Mesenchymal stem cell (in vitro differentiated cells and primary cell): ENCODE measurements around the gene MINDY1.

ENCODE experiments used
- DNase-seq: peaks from one replicate; pipeline ENCODE4 v3.0.0-alpha.2; 2013
- H2AFZ ChIP-seq: one replicate; pipeline ENCODE4 v1.6.1; 2013; ENCODE audit warnings: low read depth, mild to moderate bottlenecking, control low read depth, inconsistent platforms, low read length, moderate library complexity
- H2AK5ac ChIP-seq: 2 replicates; pipeline ENCODE4 v1.6.1; 2013; ENCODE audit warnings: low read length, moderate library complexity, mild to moderate bottlenecking, inconsistent platforms; ENCODE audit not compliant: severe bottlenecking
- H2BK120ac ChIP-seq: one replicate; pipeline ENCODE4 v1.6.1; 2013; ENCODE audit warnings: low read depth, mild to moderate bottlenecking, inconsistent platforms, low read length, moderate library complexity
- H2BK12ac ChIP-seq, 2 experiments: one replicate each; pipeline ENCODE4 v1.6.1; 2013; ENCODE audit warnings: inconsistent platforms in 2 of 2, low read length in 2 of 2, mild to moderate bottlenecking in 2 of 2, moderate library complexity in 2 of 2, control low read depth in 1 of 2
- H2BK15ac ChIP-seq: one replicate; pipeline ENCODE4 v1.6.1; 2013; ENCODE audit warnings: mild to moderate bottlenecking, low read depth, inconsistent platforms; ENCODE audit not compliant: poor library complexity, severe bottlenecking
- H2BK5ac ChIP-seq: 2 replicates; pipeline ENCODE4 v1.6.1; 2013; ENCODE audit warnings: low read depth, mild to moderate bottlenecking, low read length, control low read depth, inconsistent platforms; ENCODE audit not compliant: poor library complexity, severe bottlenecking
- H3K14ac ChIP-seq, 2 experiments: one replicate each; pipeline ENCODE4 v1.6.1; 2013; ENCODE audit warnings: inconsistent platforms in 2 of 2, low read length in 2 of 2, control low read depth in 1 of 2, mild to moderate bottlenecking in 1 of 2, moderate library complexity in 1 of 2
- H3K18ac ChIP-seq, 2 experiments: one replicate each; pipeline ENCODE4 v1.6.1; 2013; ENCODE audit warnings: inconsistent platforms in 2 of 2, low read length in 2 of 2, control low read depth in 1 of 2, low read depth in 1 of 2, mild to moderate bottlenecking in 1 of 2
- H3K23ac ChIP-seq, 2 experiments: one replicate each; pipeline ENCODE4 v1.6.1; 2013; ENCODE audit warnings: inconsistent platforms in 2 of 2, low read length in 2 of 2, mild to moderate bottlenecking in 2 of 2, moderate library complexity in 2 of 2, control low read depth in 1 of 2
- H3K27ac ChIP-seq: 2 replicates; pipeline ENCODE4 v1.5.1; 2013; ENCODE audit warnings: mild to moderate bottlenecking, moderate library complexity, low read length, control low read depth, inconsistent platforms; ENCODE audit not compliant: poor library complexity, severe bottlenecking
- H3K27me3 ChIP-seq, 2 experiments: 2 replicates each; pipeline versions ENCODE4 v1.6.1 to v1.7.0; 2013; ENCODE audit warnings: low read length in 2 of 2, mild to moderate bottlenecking in 2 of 2, moderate library complexity in 2 of 2, control low read depth in 1 of 2, inconsistent platforms in 1 of 2; ENCODE audit not compliant: control insufficient read depth in 1 of 2, insufficient read depth in 1 of 2
- H3K36me3 ChIP-seq, 2 experiments: 2 replicates each; pipeline versions ENCODE4 v1.6.1 to v1.7.0; 2013; ENCODE audit warnings: low read length in 2 of 2, control low read depth in 1 of 2, inconsistent platforms in 1 of 2, low read depth in 1 of 2, mild to moderate bottlenecking in 1 of 2; ENCODE audit not compliant: insufficient read depth in 2 of 2, control insufficient read depth in 1 of 2
- H3K4ac ChIP-seq, 2 experiments: one replicate each; pipeline ENCODE4 v1.6.1; 2013; ENCODE audit warnings: inconsistent platforms in 2 of 2, low read length in 2 of 2, mild to moderate bottlenecking in 2 of 2, moderate library complexity in 2 of 2, control low read depth in 1 of 2, low read depth in 1 of 2
- H3K4me1 ChIP-seq: 2 replicates; pipeline ENCODE4 v1.6.1; 2013; ENCODE audit warnings: low read depth, low read length, control low read depth; ENCODE audit not compliant: control insufficient read depth, insufficient read depth
- H3K4me2 ChIP-seq: 2 replicates; pipeline ENCODE4 v1.6.1; 2013; ENCODE audit warnings: low read length, mild to moderate bottlenecking, inconsistent platforms; ENCODE audit not compliant: poor library complexity, severe bottlenecking
- H3K4me3 ChIP-seq, 2 experiments: 2 replicates each; pipeline versions ENCODE4 v1.5.1 to v1.7.0; 2013; ENCODE audit warnings: low read length in 2 of 2, mild to moderate bottlenecking in 2 of 2, control low read depth in 1 of 2, low read depth in 1 of 2; ENCODE audit not compliant: insufficient read depth in 1 of 2
- H3K79me1 ChIP-seq: replicated peaks from 2 replicates; pipeline ENCODE4 v1.6.1; 2013; ENCODE audit warnings: mild to moderate bottlenecking, control low read depth, low read length, inconsistent platforms; ENCODE audit not compliant: poor library complexity, severe bottlenecking
- H3K9ac ChIP-seq: 2 replicates; pipeline ENCODE4 v1.7.0; 2013; ENCODE audit warnings: mild to moderate bottlenecking, low read length, moderate library complexity
- H3K9me3 ChIP-seq: 2 replicates; pipeline ENCODE4 v1.7.0; 2013; ENCODE audit warnings: mild to moderate bottlenecking, low read length; ENCODE audit not compliant: control insufficient read depth
- H4K8ac ChIP-seq: one replicate; pipeline ENCODE4 v1.6.1; 2013; ENCODE audit warnings: inconsistent platforms, mild to moderate bottlenecking, low read length, moderate library complexity
- H4K91ac ChIP-seq: one replicate; pipeline ENCODE4 v1.6.1; 2013; ENCODE audit warnings: mild to moderate bottlenecking, low read length, inconsistent platforms
- WGBS: methylation state at CpG from one replicate; pipeline ENCODE4 v1.1.7; 2013; ENCODE audit warnings: mixed read lengths; 5-methylcytosine and 5-hydroxymethylcytosine counted together

Gene MINDY1

GRCh38 chr1:150973258-150973835 lies 33.4 kb downstream of the MINDY1 start:
- DNase-seq = peak; percentile 28
- H2BK12ac ChIP-seq = peak overlapping the region; percentile 50 to 92
- H3K4ac ChIP-seq = peak overlapping the region; percentile 96 to 99
- H3K27ac ChIP-seq = peak overlapping the region; percentile 88
- H3K18ac ChIP-seq = peak overlapping the region; percentile 93 to 94
- WGBS = 45% methylated on average over 15 of the region's 15 CpGs
- H3K9ac ChIP-seq = peak overlapping the region; percentile 96
- peak overlapping the region; percentile 84 to 97 for H3K4me3 ChIP-seq
- H2AK5ac ChIP-seq = peak overlapping the region; percentile 43
- H3K27me3 ChIP-seq = no peaks in the 10 kb centered on the region
- peaks cover 2% of the 10 kb centered on the region for H3K79me1 ChIP-seq
- H3K4me1 ChIP-seq = peaks cover 42% of the 10 kb centered on the region
- H2BK120ac ChIP-seq = no peak overlapping the region
- H4K91ac ChIP-seq = peak overlapping the region; percentile 90
- H2BK5ac ChIP-seq = no peak overlapping the region
- peaks cover 6 to 8% of the 10 kb centered on the region in 2 experiments for H3K36me3 ChIP-seq
- H2BK15ac ChIP-seq = peak overlapping the region; percentile 95
- no peaks in the 10 kb centered on the region for H3K9me3 ChIP-seq
- H3K4me2 ChIP-seq = peak overlapping the region; percentile 85
- H4K8ac ChIP-seq = peak overlapping the region; percentile 50
- peak overlapping the region; percentile 40 for H2AFZ ChIP-seq
- H3K23ac ChIP-seq = peak overlapping the region; percentile 68 to 83
- H3K14ac ChIP-seq = peak overlapping the region in 1 of 2 experiments; percentile 91

- Histone ChIP-seq H2BK12ac (peak overlapping the region; percentile 29 to 59), H3K9me3 (no peaks in the 10 kb centered on the region), H3K4ac (peak overlapping the region; percentile 32 to 48), H3K4me1 (peaks cover 41% of the 10 kb centered on the region), H3K18ac (peak overlapping the region; percentile 34 to 93), H3K4me2 (peak overlapping the region; percentile 85), H4K91ac (peak overlapping the region; percentile 76), H3K36me3 (peaks cover 15 to 17% of the 10 kb centered on the region in 2 experiments), H3K27me3 (no peaks in the 10 kb centered on the region), H2BK5ac (no peak overlapping the region), H2BK120ac (no peak overlapping the region), H2AFZ (no peak overlapping the region), H3K9ac (peak overlapping the region; percentile 96), H2AK5ac (peak overlapping the region; percentile 59), H2BK15ac (no peak overlapping the region), H4K8ac (no peak overlapping the region), H3K23ac (peak overlapping the region in 1 of 2 experiments; percentile 18), H3K79me1 (peaks cover 10% of the 10 kb centered on the region), H3K4me3 (peak overlapping the region; percentile 5 to 97), H3K27ac (peak overlapping the region; percentile 88), H3K14ac (peak overlapping the region in 1 of 2 experiments; percentile 31)
- DNase-seq = no peak
- 61% methylated on average over 4 of the region's 4 CpGs for WGBS
Observed at GRCh38 chr1:150972417-150972940, 34.2 kb downstream of the MINDY1 start.

GRCh38 chr1:150971583-150972416 lies 34.9 kb downstream of the MINDY1 start:
- Histone ChIP-seq H3K4me3 (peak overlapping the region in 1 of 2 experiments; percentile 97), H2BK120ac (no peak overlapping the region), H3K27me3 (no peaks in the 10 kb centered on the region), H3K18ac (peak overlapping the region; percentile 25 to 93), H3K4me1 (peaks cover 37% of the 10 kb centered on the region), H3K27ac (peak overlapping the region; percentile 88), H3K4ac (peak overlapping the region in 1 of 2 experiments; percentile 91), H2BK15ac (no peak overlapping the region), H3K9me3 (no peaks in the 10 kb centered on the region), H2BK12ac (peak overlapping the region; percentile 29 to 59), H2AK5ac (peak overlapping the region; percentile 69), H3K36me3 (peaks cover 22 to 23% of the 10 kb centered on the region in 2 experiments), H2AFZ (no peak overlapping the region), H4K91ac (peak overlapping the region; percentile 76), H3K14ac (peak overlapping the region in 1 of 2 experiments; percentile 30), H3K9ac (peak overlapping the region; percentile 96), H3K79me1 (peaks cover 17% of the 10 kb centered on the region), H4K8ac (peak overlapping the region; percentile 9), H2BK5ac (no peak overlapping the region), H3K23ac (peak overlapping the region in 1 of 2 experiments; percentile 97), H3K4me2 (peak overlapping the region; percentile 85)
- DNase-seq = peak; percentile 59
- 38% methylated on average over 5 of the region's 6 CpGs for WGBS
